Neutrophil (primary cell): ENCODE measurements around the gene ITGB2.
A peak's percentile ranks its signal among the peaks of the same experiment; 100 is the strongest.

Source experiments
- H3K27ac ChIP-seq: fragments of 200-600 bp; sonication (generic); 2 replicates; pipeline ENCODE4 v1.5.1; 2016; ENCODE audit warnings: mild to moderate bottlenecking, moderate library complexity
- H3K27me3 ChIP-seq: fragments of 200-600 bp; sonication (generic); 2 replicates; pipeline ENCODE4 v1.6.0; 2016; ENCODE audit warnings: mild to moderate bottlenecking
- H3K36me3 ChIP-seq: fragments of 200-600 bp; sonication (generic); 2 replicates; pipeline ENCODE4 v1.5.1; 2017
- H3K4me1 ChIP-seq, 2 experiments: fragments of 200-600 bp in 1 of 2; sonication (generic) in 1 of 2; 1 replicate in 1 of 2; 2 replicates in 1 of 2; pipeline versions ENCODE4 v1.5.1 to v1.6.1; 2013 to 2016; ENCODE audit warnings: low read depth in 1 of 2, low read length in 1 of 2, mild to moderate bottlenecking in 1 of 2, moderate library complexity in 1 of 2; ENCODE audit not compliant: control insufficient read depth in 1 of 2, insufficient read depth in 1 of 2
- H3K4me3 ChIP-seq, 2 experiments: fragments of 200-600 bp in 1 of 2; sonication (generic) in 1 of 2; 1 replicate in 1 of 2; 2 replicates in 1 of 2; pipeline ENCODE4 v1.5.1; 2013 to 2016; ENCODE audit warnings: low read depth in 1 of 2, low read length in 1 of 2, mild to moderate bottlenecking in 1 of 2, moderate library complexity in 1 of 2
- H3K9me3 ChIP-seq: fragments of 200-600 bp; sonication (generic); 2 replicates; pipeline ENCODE4 v1.5.1; 2016
- CTCF ChIP-seq: fragments of 200-600 bp; sonication (generic); IDR thresholded peaks from 2 replicates; pipeline ENCODE4 v1.5.1; 2016; ENCODE audit warnings: antibody characterized with exemption

The ITGB2 gene

GRCh38 chr21:44891631-44892031, 29.1 kb downstream of the ITGB2 start:
- Histone ChIP-seq H3K4me1 (peaks cover 7 to 9% of the 10 kb centered on the region in 2 experiments), H3K27ac (peak overlapping the region; percentile 93), H3K9me3 (no peaks in the 10 kb centered on the region), H3K36me3 (peaks cover 99% of the 10 kb centered on the region), H3K4me3 (no peak overlapping the region), H3K27me3 (no peaks in the 10 kb centered on the region)
- TF ChIP-seq CTCF: no peak

- Histone ChIP-seq H3K4me3 (no peak overlapping the region), H3K9me3 (no peaks in the 10 kb centered on the region), H3K4me1 (peaks cover 7 to 9% of the 10 kb centered on the region in 2 experiments), H3K27me3 (no peaks in the 10 kb centered on the region), H3K36me3 (peaks cover 99% of the 10 kb centered on the region), H3K27ac (peak overlapping the region; percentile 93)
- no peak for TF ChIP-seq CTCF
These were observed 29.6 kb downstream of the ITGB2 start for GRCh38 chr21:44890961-44891541.

- peaks cover 99% of the 10 kb centered on the region for H3K36me3 ChIP-seq
- H3K4me1 ChIP-seq: peaks cover 7 to 9% of the 10 kb centered on the region in 2 experiments
- H3K27ac ChIP-seq: peak overlapping the region; percentile 93
- no peak for TF ChIP-seq CTCF
- H3K27me3 ChIP-seq: no peaks in the 10 kb centered on the region
- H3K4me3 ChIP-seq: no peak overlapping the region
- H3K9me3 ChIP-seq: no peaks in the 10 kb centered on the region
These were observed 30.3 kb downstream of the ITGB2 start for GRCh38 chr21:44890338-44890931.

- H3K9me3 ChIP-seq: no peaks in the 10 kb centered on the region
- peak overlapping the region; percentile 93 for H3K27ac ChIP-seq
- H3K4me3 ChIP-seq: no peak overlapping the region
- no peak for TF ChIP-seq CTCF
- no peaks in the 10 kb centered on the region for H3K27me3 ChIP-seq
- peaks cover 7 to 9% of the 10 kb centered on the region in 2 experiments for H3K4me1 ChIP-seq
- peaks cover 98% of the 10 kb centered on the region for H3K36me3 ChIP-seq
These were observed 30.9 kb downstream of the ITGB2 start for GRCh38 chr21:44889625-44890337.

- Histone ChIP-seq H3K27me3 (no peaks in the 10 kb centered on the region), H3K4me1 (peaks cover 14 to 17% of the 10 kb centered on the region in 2 experiments), H3K4me3 (no peak overlapping the region), H3K36me3 (peaks cover 98% of the 10 kb centered on the region), H3K9me3 (no peaks in the 10 kb centered on the region), H3K27ac (peak overlapping the region; percentile 93)
- TF ChIP-seq CTCF: no peak
These were observed 31.8 kb downstream of the ITGB2 start for GRCh38 chr21:44888581-44889550.
